ENCODE measurements around the gene KRT25. TPM values are rescaled to one million over a fixed set of nuclear protein-coding genes. Genes with fewer than 3 reads are reported as not detected.

KRT25 gene
- total RNA-seq, 2 experiments from 2014 or later = not detected

- H3K4me1 Mint-ChIP-seq = peaks cover 2% of the 10 kb centered on the region
- no peaks in the 10 kb centered on the region for H3K36me3 Mint-ChIP-seq (ENCODE audit: low read depth)
- DNase-seq (no peak), ATAC-seq (no peak)
- intact Hi-C loops (cut with DNase I, micrococcal nuclease) = no loop called here
- no peaks in the 10 kb centered on the region for H3K9me3 Mint-ChIP-seq (ENCODE audit: low read depth)
- no peak within 1 kb of the TSS for H3K27ac Mint-ChIP-seq
- POLR2A ChIA-PET = no interaction called here
- no peak within 1 kb of the TSS for H3K4me3 Mint-ChIP-seq
- CTCF ChIA-PET = interaction anchor here (0.6 to 1.0 kb wide), 3 partner anchors 82 to 250 kb away, joined by 3 to 4 read pairs (median 3); no protein-coding TSS in a partner anchor
- peaks cover 29% of the 10 kb centered on the region for H3K27me3 Mint-ChIP-seq
These were observed 27.3 kb upstream of the KRT25 start, which contains the start of gene KRT27 for GRCh38 chr17:40782450-40782849. KRT27 (minus strand) TSS chr17:40782550; CDS start chr17:40782493, 57 bp downstream.

GRCh38 chr17:40779181-40779909 is 24.2 kb upstream of the KRT25 start:
- ChIA-PET POLR2A (interaction anchor here (0.6 kb wide), 2 partner anchors 54 to 159 kb away, joined by 3 to 7 read pairs; no protein-coding TSS in a partner anchor), CTCF (interaction anchor here (0.6 to 1.2 kb wide), 3 partner anchors 11 to 185 kb away, joined by 3 read pairs; no protein-coding TSS in a partner anchor)
- no peak overlapping the region for H3K27ac Mint-ChIP-seq
- H3K27me3 Mint-ChIP-seq = peaks cover 52% of the 10 kb centered on the region
- intact Hi-C loops (cut with DNase I, micrococcal nuclease) = no loop called here
- peak overlapping the region; percentile 50 for H3K4me3 Mint-ChIP-seq
- H3K9me3 Mint-ChIP-seq (ENCODE audit: low read depth) = no peaks in the 10 kb centered on the region
- H3K4me1 Mint-ChIP-seq = peaks cover 2% of the 10 kb centered on the region
- no peaks in the 10 kb centered on the region for H3K36me3 Mint-ChIP-seq (ENCODE audit: low read depth)
- ATAC-seq = peak; percentile 68
- peak; percentile 61 for DNase-seq

- Mint-ChIP-seq H3K36me3 (ENCODE audit: low read depth) (no peaks in the 10 kb centered on the region), H3K27ac (no peak overlapping the region), H3K4me3 (no peak overlapping the region), H3K27me3 (peaks cover 54% of the 10 kb centered on the region), H3K9me3 (ENCODE audit: low read depth) (no peaks in the 10 kb centered on the region), H3K4me1 (peaks cover 2% of the 10 kb centered on the region)
- no peak for DNase-seq
- intact Hi-C loops (cut with DNase I, micrococcal nuclease) = no loop called here
- POLR2A ChIA-PET = no interaction called here
- no peak for ATAC-seq
- CTCF ChIA-PET = no interaction called here
These were observed 23.3 kb upstream of the KRT25 start for GRCh38 chr17:40778461-40778860.

GRCh38 chr17:40777971-40778370 is 22.8 kb upstream of the KRT25 start:
- intact Hi-C loops (cut with DNase I, micrococcal nuclease) = no loop called here
- Mint-ChIP-seq H3K9me3 (ENCODE audit: low read depth) (no peaks in the 10 kb centered on the region), H3K27ac (no peak overlapping the region), H3K27me3 (peaks cover 56% of the 10 kb centered on the region), H3K4me1 (peaks cover 2% of the 10 kb centered on the region), H3K4me3 (no peak overlapping the region), H3K36me3 (ENCODE audit: low read depth) (no peaks in the 10 kb centered on the region)
- CTCF ChIA-PET = no interaction called here
- ATAC-seq (no peak), DNase-seq (no peak)
- POLR2A ChIA-PET = no interaction called here

- no peak overlapping the region for H3K27ac Mint-ChIP-seq
These were observed 22.3 kb upstream of the KRT25 start for GRCh38 chr17:40777459-40777858.

GRCh38 chr17:40775945-40776344 is 20.8 kb upstream of the KRT25 start:
- CTCF ChIA-PET = interaction anchor here (0.7 to 1.0 kb wide), 2 partner anchors 9 to 711 kb away, joined by 3 read pairs; no protein-coding TSS in a partner anchor
- H3K4me3 Mint-ChIP-seq = no peak overlapping the region
- intact Hi-C loops (cut with DNase I, micrococcal nuclease) = no loop called here
- no peak for ATAC-seq
- peaks cover 2% of the 10 kb centered on the region for H3K4me1 Mint-ChIP-seq
- no peak for DNase-seq
- H3K9me3 Mint-ChIP-seq (ENCODE audit: low read depth) = no peaks in the 10 kb centered on the region
- POLR2A ChIA-PET = no interaction called here
- H3K27ac Mint-ChIP-seq = no peak overlapping the region
- no peaks in the 10 kb centered on the region for H3K36me3 Mint-ChIP-seq (ENCODE audit: low read depth)
- peaks cover 64% of the 10 kb centered on the region for H3K27me3 Mint-ChIP-seq

More at GRCh38 chr17:40777459-40777858, 22.3 kb upstream of the KRT25 start:
- no peak for DNase-seq
- ChIA-PET POLR2A (interaction anchor here (0.7 kb wide), 1 partner anchor 1631 kb away, joined by 3 read pairs; no protein-coding TSS in a partner anchor), CTCF (no interaction called here)
- intact Hi-C loops (cut with DNase I, micrococcal nuclease) = no loop called here
- peaks cover 2% of the 10 kb centered on the region for H3K4me1 Mint-ChIP-seq
- no peaks in the 10 kb centered on the region for H3K9me3 Mint-ChIP-seq (ENCODE audit: low read depth)
- no peak overlapping the region for H3K4me3 Mint-ChIP-seq
- no peak for ATAC-seq
- no peaks in the 10 kb centered on the region for H3K36me3 Mint-ChIP-seq (ENCODE audit: low read depth)
- H3K27me3 Mint-ChIP-seq = peaks cover 61% of the 10 kb centered on the region

- DNase-seq (no peak), ATAC-seq (no peak)
- H3K4me3 Mint-ChIP-seq = no peak within 1 kb of the TSS
- no peak within 1 kb of the TSS for H3K27ac Mint-ChIP-seq
- no peaks in the 10 kb centered on the region for H3K36me3 Mint-ChIP-seq (ENCODE audit: low read depth)
- intact Hi-C loops (cut with DNase I, micrococcal nuclease) = no loop called here
- no peaks in the 10 kb centered on the region for H3K4me1 Mint-ChIP-seq
- ChIA-PET CTCF (no interaction called here), POLR2A (no interaction called here)
- H3K27me3 Mint-ChIP-seq = peaks cover 45% of the 10 kb centered on the region
- no peaks in the 10 kb centered on the region for H3K9me3 Mint-ChIP-seq (ENCODE audit: low read depth)
These were observed 17.0 kb upstream of the KRT25 start, which contains the start of gene KRT26 for GRCh38 chr17:40772101-40772500. KRT26 (minus strand) TSS chr17:40772201; CDS start chr17:40772113, 88 bp downstream.

- Mint-ChIP-seq H3K27me3 (peaks cover 27% of the 10 kb centered on the region), H3K4me1 (no peaks in the 10 kb centered on the region), H3K27ac (no peak overlapping the region), H3K4me3 (no peak overlapping the region), H3K36me3 (ENCODE audit: low read depth) (peaks cover 3% of the 10 kb centered on the region), H3K9me3 (ENCODE audit: low read depth) (peaks cover 20% of the 10 kb centered on the region)
- no peak for ATAC-seq
- intact Hi-C loops (cut with DNase I, micrococcal nuclease) = no loop called here
- DNase-seq = no peak
- CTCF ChIA-PET = no interaction called here
- POLR2A ChIA-PET = no interaction called here
These were observed 10.5 kb upstream of the KRT25 start for GRCh38 chr17:40765657-40766056.

- Mint-ChIP-seq H3K27me3 (peaks cover 31% of the 10 kb centered on the region), H3K4me1 (no peaks in the 10 kb centered on the region), H3K27ac (no peak overlapping the region), H3K4me3 (no peak overlapping the region), H3K9me3 (ENCODE audit: low read depth) (peaks cover 32% of the 10 kb centered on the region), H3K36me3 (ENCODE audit: low read depth) (peaks cover 5% of the 10 kb centered on the region)
- CTCF ChIA-PET = interaction anchor here (0.7 to 0.9 kb wide), 2 partner anchors 10 to 50 kb away, joined by 3 to 4 read pairs; no protein-coding TSS in a partner anchor
- ATAC-seq (no peak), DNase-seq (no peak)
- intact Hi-C loops (cut with DNase I, micrococcal nuclease) = loop anchor here in 1 of 2 experiments (1.0 kb wide), 1 partner anchor 22 kb away; no protein-coding TSS in a partner anchor
- POLR2A ChIA-PET = no interaction called here
These were observed 8.6 kb upstream of the KRT25 start for GRCh38 chr17:40763752-40764151.

- DNase-seq (no peak), ATAC-seq (no peak)
- no peaks in the 10 kb centered on the region for H3K4me1 Mint-ChIP-seq
- peaks cover 37% of the 10 kb centered on the region for H3K9me3 Mint-ChIP-seq (ENCODE audit: low read depth)
- H3K36me3 Mint-ChIP-seq (ENCODE audit: low read depth) = peaks cover 5% of the 10 kb centered on the region
- H3K27ac Mint-ChIP-seq = no peak overlapping the region
- ChIA-PET POLR2A (no interaction called here), CTCF (interaction anchor here (0.7 kb wide), 1 partner anchor 16 kb away, joined by 4 read pairs; no protein-coding TSS in a partner anchor)
- peaks cover 33% of the 10 kb centered on the region for H3K27me3 Mint-ChIP-seq
- intact Hi-C loops (cut with DNase I, micrococcal nuclease) = no loop called here
- H3K4me3 Mint-ChIP-seq = no peak overlapping the region
These were observed 5.2 kb upstream of the KRT25 start for GRCh38 chr17:40760105-40761016.

- CTCF ChIA-PET = interaction anchor here (0.6 to 1.7 kb wide), 3 partner anchors 9 to 1053 kb away, joined by 3 to 4 read pairs (median 3); no protein-coding TSS in a partner anchor
- H3K4me3 Mint-ChIP-seq = no peak overlapping the region
- intact Hi-C loops (cut with DNase I, micrococcal nuclease) = no loop called here
- ATAC-seq (no peak), DNase-seq (no peak)
- H3K4me1 Mint-ChIP-seq = no peaks in the 10 kb centered on the region
- peaks cover 5% of the 10 kb centered on the region for H3K9me3 Mint-ChIP-seq (ENCODE audit: low read depth)
- H3K27me3 Mint-ChIP-seq = peaks cover 26% of the 10 kb centered on the region
- POLR2A ChIA-PET = interaction anchor here (0.6 to 1.1 kb wide), 2 partner anchors 15 to 129 kb away, joined by 3 read pairs; no protein-coding TSS in a partner anchor
- no peaks in the 10 kb centered on the region for H3K36me3 Mint-ChIP-seq (ENCODE audit: low read depth)
- H3K27ac Mint-ChIP-seq = no peak overlapping the region
These were observed 1.3 kb downstream of the KRT25 start for GRCh38 chr17:40753804-40754203.

Data from activated CD4-positive, alpha-beta T cell treated with anti-CD3 and anti-CD28 coated beads for 36 hours (primary cell).